B cell (primary cell): ENCODE results near the gene CLCF1. TPM values are rescaled to one million over a fixed set of nuclear protein-coding genes. Genes with fewer than 3 reads are reported as not detected.
A peak's percentile ranks its signal among the peaks of the same experiment; 100 is the strongest.

Experiments used
- ATAC-seq: fragments of 200-7000 bp; cut with Tn5 transposase; one replicate; pipeline ENCODE4 v1.10.0; 2021; ENCODE audit warnings: low read depth, mild to moderate bottlenecking, moderate number of reproducible peaks, moderate library complexity
- CTCF ChIA-PET: fragments of 350-600 bp; sonication (Branson Sonifier 250); formaldehyde crosslinking; loops from one replicate; lab custom pipeline; 2021; ENCODE audit warnings: antibody characterized with exemption, inconsistent platforms; lab: Charles Lee
- POLR2A ChIA-PET: fragments of 350-600 bp; sonication (Branson Sonifier 250); formaldehyde crosslinking; loops from one replicate; lab custom pipeline; 2021; ENCODE audit warnings: antibody characterized with exemption; lab: Charles Lee
- DNase-seq: peaks from one replicate; pipeline ENCODE4 v3.0.0; 2013
- H2AFZ ChIP-seq: 2 replicates; pipeline ENCODE4 v1.6.1; 2012; ENCODE audit warnings: mild to moderate bottlenecking, low read depth, low read length; ENCODE audit not compliant: insufficient read depth, poor library complexity, severe bottlenecking
- H3K27ac ChIP-seq, 2 donors: 1 replicate in 1 of 2; 2 replicates in 1 of 2; pipeline ENCODE4 v1.5.1; 2012 to 2013; ENCODE audit warnings: low read length in 2 of 2, mild to moderate bottlenecking in 2 of 2, moderate library complexity in 1 of 2
- H3K27me3 ChIP-seq, 4 experiments: fragments of 200-600 bp in 1 of 4; sonication (generic) in 1 of 4; replicated peaks in 1 of 4; 1 replicate in 2 of 4; 2 replicates in 2 of 4; pipeline versions ENCODE4 v1.6.1 to v1.7.0; 2013 to 2016; ENCODE audit warnings: low read length in 3 of 4, mild to moderate bottlenecking in 2 of 4, mixed read lengths in 1 of 4, moderate library complexity in 1 of 4; ENCODE audit not compliant: insufficient read depth in 4 of 4, control insufficient read depth in 3 of 4; ENCODE audit errors: control extremely low read depth in 1 of 4
- H3K36me3 ChIP-seq, 2 experiments: replicated peaks in 1 of 2; 1 replicate in 1 of 2; 2 replicates in 1 of 2; pipeline versions ENCODE4 v1.6.1 to v1.7.1; 2013; ENCODE audit warnings: low read length in 1 of 2; ENCODE audit not compliant: insufficient read depth in 2 of 2, control insufficient read depth in 1 of 2; ENCODE audit errors: control extremely low read depth in 1 of 2, extremely low read depth in 1 of 2
- H3K4me1 ChIP-seq, 2 donors: fragments of 200-600 bp in 1 of 2; sonication (generic) in 1 of 2; 1 replicate in 1 of 2; 2 replicates in 1 of 2; pipeline versions ENCODE4 v1.5.1 to v1.6.1; 2013 to 2017; ENCODE audit warnings: low read length in 2 of 2; ENCODE audit not compliant: control insufficient read depth in 2 of 2, insufficient read depth in 2 of 2
- H3K4me2 ChIP-seq: replicated peaks from 2 replicates; pipeline ENCODE3; 2012; ENCODE audit warnings: mild to moderate bottlenecking, low read depth, low read length; ENCODE audit not compliant: poor library complexity, severe bottlenecking
- H3K4me3 ChIP-seq, 5 experiments: fragments of 200-600 bp in 1 of 5; sonication (generic) in 1 of 5; 1 replicate in 3 of 5; 2 replicates in 2 of 5; pipeline versions ENCODE4 v1.5.1 to v1.7.0; 2011 to 2016; ENCODE audit warnings: low read length in 4 of 5, mild to moderate bottlenecking in 4 of 5, low read depth in 2 of 5, control low read depth in 1 of 5, moderate library complexity in 1 of 5; ENCODE audit not compliant: insufficient read depth in 1 of 5; ENCODE audit errors: control extremely low read depth in 1 of 5, extremely low read depth in 1 of 5
- H3K79me2 ChIP-seq: fragments of 200-600 bp; sonication (generic); one replicate; pipeline ENCODE4 v1.6.0; 2016; ENCODE audit warnings: low read length; ENCODE audit not compliant: control insufficient read depth, insufficient read depth
- H3K9ac ChIP-seq: fragments of 200-600 bp; sonication (generic); 2 replicates; pipeline ENCODE4 v1.6.1; 2017; ENCODE audit warnings: mild to moderate bottlenecking, low read length, moderate library complexity
- H3K9me3 ChIP-seq, 3 donors: one replicate each; pipeline versions ENCODE4 v1.6.1 to v1.7.1; 2013; ENCODE audit warnings: low read length in 2 of 3; ENCODE audit not compliant: control insufficient read depth in 2 of 3, insufficient read depth in 1 of 3; ENCODE audit errors: control extremely low read depth in 1 of 3
- H4K20me1 ChIP-seq: 2 replicates; pipeline ENCODE4 v1.6.0; 2012; ENCODE audit warnings: mild to moderate bottlenecking, low read length; ENCODE audit not compliant: insufficient read depth, control insufficient read depth, poor library complexity, severe bottlenecking
- H3K27ac Mint-ChIP-seq: one replicate; pipeline ENCODE4 v1.8.0; 2021; ENCODE audit warnings: mixed read lengths
- H3K27me3 Mint-ChIP-seq: one replicate; pipeline ENCODE4 v1.8.0; 2021; ENCODE audit warnings: mixed read lengths
- H3K4me1 Mint-ChIP-seq: one replicate; pipeline ENCODE4 v1.8.0; 2021; ENCODE audit warnings: mixed read lengths
- H3K4me3 Mint-ChIP-seq: one replicate; pipeline ENCODE4 v1.8.0; 2021; ENCODE audit warnings: mixed read lengths
- H3K9me3 Mint-ChIP-seq: one replicate; pipeline ENCODE4 v1.8.0; 2022; ENCODE audit warnings: mixed read lengths; ENCODE audit not compliant: insufficient read depth
- EZH2 ChIP-seq: IDR thresholded peaks from 2 replicates; pipeline ENCODE4 v1.6.1; 2012; ENCODE audit warnings: borderline replicate concordance, low read depth, mild to moderate bottlenecking, moderate library complexity, low read length; ENCODE audit not compliant: insufficient read depth, poor library complexity, severe bottlenecking
- WGBS: methylation state at CpG from one replicate; pipeline ENCODE4 v1.1.5; 2013; ENCODE audit warnings: missing lambda C conversion rate; ENCODE audit not compliant: insufficient coverage; 5-methylcytosine and 5-hydroxymethylcytosine counted together
- intact Hi-C: fragments of 100-400 bp; cut with micrococcal nuclease; formaldehyde crosslinking; loops from one replicate; pipeline ENCODE4 v1.10.0; 2022
- polyA plus RNA-seq: library from polyadenylated mRNA; depleted of rRNA; stranded (reverse); fragments of >200 nt; gene quantifications from 2 replicates; pipeline ENCODE4 v1.2.3, GENCODE V29; 2012
- total RNA-seq, 2 donors: library from RNA; stranded (reverse); fragments of 120-200 nt in 1 of 2; gene quantifications; 1 replicate in 1 of 2; 2 replicates in 1 of 2; pipeline versions ENCODE4 v1.2.3 to v1.2.4, GENCODE V29; 2013 to 2022
- TF ChIP-seq, protein P1 (sequence below): fragments of 200-600 bp; IDR thresholded peaks from one replicate; pipeline ENCODE4 v1.8.0; 2022; ENCODE audit warnings: antibody characterized with exemption, mild to moderate bottlenecking

The CLCF1 gene
- total and polyA plus RNA-seq, 2 donors (not counting 1 experiment from before 2014, with no cell fraction given), result 29.1 to 44.6 TPM

DNA sequence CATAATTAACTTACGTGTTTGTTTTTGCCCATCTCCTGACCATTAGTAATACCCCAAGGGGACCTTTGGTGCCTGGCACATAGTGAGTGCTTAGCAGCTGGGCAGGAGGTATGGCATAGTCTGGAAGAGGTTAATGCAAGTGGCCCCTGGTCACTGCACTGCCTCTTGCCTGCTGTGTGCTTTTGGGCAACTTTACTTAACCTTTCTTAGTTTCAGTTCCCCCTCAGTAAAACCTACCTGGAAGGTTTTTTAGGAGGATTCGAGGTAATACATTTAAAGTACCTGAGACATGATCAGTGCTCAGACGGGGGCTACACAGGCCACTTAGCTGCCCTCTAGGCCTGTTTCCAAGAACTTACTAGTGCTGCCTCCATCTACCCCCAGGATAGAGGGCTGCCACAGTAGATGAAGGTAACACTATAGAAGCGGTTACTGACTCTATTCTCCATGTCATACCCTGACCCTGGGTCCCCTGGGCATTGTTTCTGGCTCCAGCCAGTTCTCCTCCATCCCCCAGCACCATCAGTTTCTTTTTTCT, 23.4 kb downstream of the CLCF1 start:
- Histone ChIP-seq H3K36me3 (peaks cover 0 to 9% of the 10 kb centered on the region in 2 experiments), H3K9me3 (no peaks in the 10 kb centered on the region), H3K79me2 (peaks cover 60% of the 10 kb centered on the region), H3K4me1 (peaks cover 70 to 88% of the 10 kb centered on the region in 2 donors), H3K27ac (peak overlapping the region in 1 of 2 donors; percentile 65), H3K27me3 (no peaks in the 10 kb centered on the region), H3K9ac (no peak overlapping the region), H3K4me2 (peak overlapping the region; percentile 57), H4K20me1 (peaks cover 20% of the 10 kb centered on the region), H3K4me3 (no peak overlapping the region), H2AFZ (no peak overlapping the region)
- Mint-ChIP-seq H3K4me3 (peak overlapping the region; percentile 65), H3K9me3 (no peaks in the 10 kb centered on the region), H3K4me1 (peaks cover 79% of the 10 kb centered on the region), H3K27me3 (no peaks in the 10 kb centered on the region), H3K27ac (peak overlapping the region; percentile 84)
- ATAC-seq, result no peak
- intact Hi-C loops, result loop anchor here (10.0 kb wide), 2 partner anchors 235 to 455 kb away; partner anchors contain the start of gene KDM2A
- CTCF ChIA-PET, result interaction anchor here (0.6 to 39.5 kb wide), 13 partner anchors 22 to 309 kb away, joined by 3 to 2379 read pairs (median 3); partner anchors contain the start of genes ANKRD13D, CLCF1, POLD4 and RAD9A
- WGBS, result no CpG with 5 or more reads among the region's 4 CpGs
- POLR2A ChIA-PET, result interaction anchor here (1.0 to 4.1 kb wide), 4 partner anchors 13 to 83 kb away, joined by 3 to 26 read pairs (median 6); partner anchors contain the start of genes ANKRD13D, CLCF1 and GRK2
- TF ChIP-seq, protein P1, sequence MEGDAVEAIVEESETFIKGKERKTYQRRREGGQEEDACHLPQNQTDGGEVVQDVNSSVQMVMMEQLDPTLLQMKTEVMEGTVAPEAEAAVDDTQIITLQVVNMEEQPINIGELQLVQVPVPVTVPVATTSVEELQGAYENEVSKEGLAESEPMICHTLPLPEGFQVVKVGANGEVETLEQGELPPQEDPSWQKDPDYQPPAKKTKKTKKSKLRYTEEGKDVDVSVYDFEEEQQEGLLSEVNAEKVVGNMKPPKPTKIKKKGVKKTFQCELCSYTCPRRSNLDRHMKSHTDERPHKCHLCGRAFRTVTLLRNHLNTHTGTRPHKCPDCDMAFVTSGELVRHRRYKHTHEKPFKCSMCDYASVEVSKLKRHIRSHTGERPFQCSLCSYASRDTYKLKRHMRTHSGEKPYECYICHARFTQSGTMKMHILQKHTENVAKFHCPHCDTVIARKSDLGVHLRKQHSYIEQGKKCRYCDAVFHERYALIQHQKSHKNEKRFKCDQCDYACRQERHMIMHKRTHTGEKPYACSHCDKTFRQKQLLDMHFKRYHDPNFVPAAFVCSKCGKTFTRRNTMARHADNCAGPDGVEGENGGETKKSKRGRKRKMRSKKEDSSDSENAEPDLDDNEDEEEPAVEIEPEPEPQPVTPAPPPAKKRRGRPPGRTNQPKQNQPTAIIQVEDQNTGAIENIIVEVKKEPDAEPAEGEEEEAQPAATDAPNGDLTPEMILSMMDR, result no peak
- no peak for TF ChIP-seq EZH2
- DNase-seq, result peak; percentile 59

DNA sequence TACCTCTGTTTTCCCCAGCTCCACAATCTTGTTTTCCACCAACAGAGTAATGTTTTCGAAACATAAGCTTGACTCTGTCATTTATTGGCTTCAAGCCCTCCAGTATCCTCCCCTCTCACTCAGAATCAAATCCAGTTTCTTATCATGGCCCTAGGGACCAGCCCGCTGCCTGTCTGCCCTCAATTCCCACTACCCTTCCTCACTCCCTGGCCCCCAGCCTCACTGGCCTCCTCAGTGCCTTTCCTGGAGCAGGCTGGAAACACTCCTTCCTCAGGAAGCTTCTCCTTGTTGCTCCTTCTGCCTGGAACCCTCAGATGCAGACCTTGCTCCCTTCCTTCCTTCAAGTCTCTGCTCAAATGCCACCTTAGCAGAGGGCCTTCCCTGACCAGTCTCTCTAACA, 23.9 kb downstream of the CLCF1 start:
- Histone ChIP-seq H3K4me2 (peak overlapping the region; percentile 57), H3K36me3 (peaks cover 0 to 9% of the 10 kb centered on the region in 2 experiments), H2AFZ (no peak overlapping the region), H3K27ac (peak overlapping the region; percentile 36 to 65), H3K4me3 (no peak overlapping the region), H3K9ac (no peak overlapping the region), H3K79me2 (peaks cover 60% of the 10 kb centered on the region), H4K20me1 (peaks cover 20% of the 10 kb centered on the region), H3K4me1 (peaks cover 70 to 88% of the 10 kb centered on the region in 2 donors), H3K9me3 (no peaks in the 10 kb centered on the region), H3K27me3 (no peaks in the 10 kb centered on the region)
- CTCF ChIA-PET, result interaction anchor here (1.0 to 39.5 kb wide), 6 partner anchors 22 to 109 kb away, joined by 3 to 2379 read pairs (median 4); partner anchors contain the start of genes ANKRD13D, CLCF1, POLD4 and RAD9A
- peaks cover 79% of the 10 kb centered on the region for H3K4me1 Mint-ChIP-seq
- whole genome bisulfite sequencing, result 94% methylated on average over 2 of the region's 2 CpGs
- no peaks in the 10 kb centered on the region for H3K9me3 Mint-ChIP-seq
- POLR2A ChIA-PET, result interaction anchor here (0.7 to 1.2 kb wide), 4 partner anchors 22 to 32 kb away, joined by 3 to 7 read pairs (median 4); partner anchors contain the start of gene CLCF1
- peak overlapping the region; percentile 84 for H3K27ac Mint-ChIP-seq
- DNase-seq, result no peak
- TF ChIP-seq, protein P1, result no peak
- no peak for TF ChIP-seq EZH2
- H3K4me3 Mint-ChIP-seq, result peak overlapping the region; percentile 65
- ATAC-seq, result no peak
- H3K27me3 Mint-ChIP-seq, result no peaks in the 10 kb centered on the region
- intact Hi-C loops, result loop anchor here (10.0 kb wide), 1 partner anchor 235 kb away; the partner anchor contains the start of gene KDM2A
